HEK293T (cell line): ENCODE measurements around the gene SPI1.

Experiments
- ARNT ChIP-seq: fragments of 450-650 bp; IDR thresholded peaks from 2 replicates; pipeline ENCODE4 v1.6.1; 2017; ENCODE audit warnings: mild to moderate bottlenecking
- BHLHE40 ChIP-seq: fragments of 450-650 bp; IDR thresholded peaks from 2 replicates; pipeline ENCODE4 v1.6.1; 2016; ENCODE audit warnings: mild to moderate bottlenecking, moderate library complexity, borderline replicate concordance
- ELF4 ChIP-seq: fragments of 450-650 bp; IDR thresholded peaks from 2 replicates; pipeline ENCODE4 v1.6.1; 2017; ENCODE audit warnings: antibody characterized with exemption
- FOXA1 ChIP-seq: fragments of 450-650 bp; IDR thresholded peaks from 2 replicates; pipeline ENCODE4 v1.6.1; 2016; ENCODE audit warnings: mild to moderate bottlenecking
- FOXK2 ChIP-seq: fragments of 450-650 bp; IDR thresholded peaks from 2 replicates; pipeline ENCODE4 v1.6.1; 2016; ENCODE audit warnings: mild to moderate bottlenecking
- FOXM1 ChIP-seq: fragments of 450-650 bp; IDR thresholded peaks from 2 replicates; pipeline ENCODE4 v1.6.1; 2017; ENCODE audit warnings: mild to moderate bottlenecking, borderline replicate concordance
- L3MBTL2 ChIP-seq: fragments of 450-650 bp; conservative IDR thresholded peaks from 2 replicates; pipeline ENCODE4 v1.6.1; 2016; ENCODE audit warnings: mild to moderate bottlenecking
- LEF1 ChIP-seq: fragments of 450-650 bp; IDR thresholded peaks from 2 replicates; pipeline ENCODE4 v1.6.1; 2017; ENCODE audit warnings: mild to moderate bottlenecking, borderline replicate concordance
- NFRKB ChIP-seq: fragments of 450-650 bp; IDR thresholded peaks from 2 replicates; pipeline ENCODE4 v1.6.1; 2016; ENCODE audit warnings: mild to moderate bottlenecking, moderate library complexity
- SP1 ChIP-seq: fragments of 450-650 bp; IDR thresholded peaks from 2 replicates; pipeline ENCODE4 v1.6.1; 2017
- SUZ12 ChIP-seq: fragments of 450-650 bp; IDR thresholded peaks from 2 replicates; pipeline ENCODE4 v1.6.1; 2016; ENCODE audit warnings: mild to moderate bottlenecking
- TARDBP ChIP-seq: fragments of 450-650 bp; IDR thresholded peaks from 2 replicates; pipeline ENCODE4 v1.6.1; 2016
- ZNF384 ChIP-seq: fragments of 450-650 bp; IDR thresholded peaks from 2 replicates; pipeline ENCODE4 v1.6.1; 2016
- TF ChIP-seq, protein P1 (sequence below): fragments of 450-650 bp; IDR thresholded peaks from 2 replicates; pipeline ENCODE4 v1.6.1; 2016

DNA sequence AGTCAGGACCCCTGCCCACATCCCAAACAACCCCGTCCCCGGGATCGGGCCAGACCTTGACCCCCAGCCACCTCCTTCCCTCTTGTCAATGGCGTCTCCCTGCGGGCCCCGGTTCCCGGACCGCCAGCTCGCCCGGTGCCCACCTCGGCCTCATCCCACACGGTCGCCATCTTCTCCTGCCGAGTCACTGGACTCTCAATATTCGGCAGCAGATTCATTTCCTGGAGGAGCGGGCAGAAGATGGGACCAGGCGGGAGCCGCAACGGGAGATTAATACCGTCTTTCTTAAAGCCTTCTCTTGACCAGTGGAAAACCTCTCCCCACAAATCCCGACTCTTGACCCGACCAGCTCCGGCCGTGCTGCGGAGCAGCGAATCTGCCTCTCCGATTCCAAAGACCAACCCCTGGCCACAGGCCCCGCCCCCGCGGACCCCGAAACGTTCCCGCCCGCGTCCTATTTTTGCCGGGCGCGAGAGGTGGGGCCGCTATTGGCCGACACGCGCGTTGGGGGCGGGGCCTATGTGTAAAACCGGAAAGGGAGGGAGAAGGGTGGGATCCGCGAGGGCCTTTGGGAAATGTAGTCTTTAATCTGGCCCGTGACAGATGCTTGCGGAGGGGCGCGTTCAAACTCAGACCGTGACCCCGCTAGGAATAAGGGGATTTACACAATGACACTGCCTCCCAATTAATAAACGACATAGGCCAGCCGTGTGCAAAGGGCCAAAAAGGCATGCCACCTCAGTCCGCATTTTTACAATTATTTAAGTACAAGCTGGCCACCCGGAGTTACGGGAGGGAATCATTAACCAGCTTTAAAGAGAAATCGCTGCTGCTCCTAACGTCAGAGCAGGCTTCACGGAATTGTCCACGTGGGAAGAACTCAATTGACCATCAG lies 48.0 kb upstream of the SPI1 start, which contains the start of gene PSMC3:
- TF ChIP-seq ELF4 (0 out of 2 replicates have a peak, but pooled peaks have one; percentile 7), NFRKB (peak; percentile 86), FOXA1 (no peak), FOXK2 (no peak), ZNF384 (no peak), SUZ12 (no peak), FOXM1 (no peak), BHLHE40 (no peak), TARDBP (no peak), SP1 (no peak), ARNT (no peak), LEF1 (no peak), L3MBTL2 (no peak)
- TF ChIP-seq, protein P1, sequence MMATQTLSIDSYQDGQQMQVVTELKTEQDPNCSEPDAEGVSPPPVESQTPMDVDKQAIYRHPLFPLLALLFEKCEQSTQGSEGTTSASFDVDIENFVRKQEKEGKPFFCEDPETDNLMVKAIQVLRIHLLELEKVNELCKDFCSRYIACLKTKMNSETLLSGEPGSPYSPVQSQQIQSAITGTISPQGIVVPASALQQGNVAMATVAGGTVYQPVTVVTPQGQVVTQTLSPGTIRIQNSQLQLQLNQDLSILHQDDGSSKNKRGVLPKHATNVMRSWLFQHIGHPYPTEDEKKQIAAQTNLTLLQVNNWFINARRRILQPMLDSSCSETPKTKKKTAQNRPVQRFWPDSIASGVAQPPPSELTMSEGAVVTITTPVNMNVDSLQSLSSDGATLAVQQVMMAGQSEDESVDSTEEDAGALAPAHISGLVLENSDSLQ, result no peak
